Measurements from ENCODE around the gene UBE2E3.
"Not testable (repeated sequence)": the region's sequence is repeated elsewhere in the genome, so short reads cannot be mapped to it uniquely, and the experiment has no call there.

The UBE2E3 gene

DNA sequence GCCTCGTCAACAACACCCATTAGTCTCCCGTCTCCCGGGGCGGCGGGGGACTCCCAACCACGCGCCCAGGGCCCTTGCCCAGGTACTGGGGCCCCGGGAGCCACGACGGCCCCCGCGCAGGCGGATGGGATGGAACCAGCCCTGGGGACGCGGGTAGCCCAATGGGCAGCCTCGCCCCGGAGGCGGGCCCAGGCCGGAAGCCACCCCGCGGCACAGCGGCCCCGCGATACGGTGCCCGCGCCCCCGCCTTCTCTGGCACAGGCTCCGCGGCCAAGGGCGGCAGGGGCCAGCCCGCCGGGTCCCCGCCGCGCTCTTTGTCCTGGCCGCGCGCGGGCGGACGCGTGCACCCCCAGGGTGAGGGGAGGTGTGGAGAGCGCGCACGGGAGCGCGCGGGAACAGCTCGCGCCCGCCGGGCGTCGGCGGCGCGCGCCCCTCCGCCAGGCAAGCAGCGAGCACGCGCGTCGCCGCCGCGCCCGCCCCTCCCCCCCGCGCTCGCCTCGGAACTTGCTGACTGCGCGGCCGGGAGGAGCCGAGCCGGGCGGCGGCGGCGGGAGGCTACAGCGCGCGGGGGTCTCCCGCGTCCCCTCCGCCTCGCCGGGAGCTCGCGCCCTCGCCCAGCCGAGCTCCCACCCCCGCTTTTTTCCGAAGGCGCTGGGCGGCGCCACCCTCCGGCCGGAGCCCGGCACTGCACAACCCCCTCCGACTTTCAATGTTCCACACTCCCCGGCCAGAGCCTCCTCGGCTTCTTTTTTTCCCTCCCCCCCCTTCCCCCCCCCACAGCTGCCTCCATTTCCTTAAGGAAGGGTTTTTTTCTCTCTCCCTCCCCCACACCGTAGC lies at the start of gene UBE2E3:
UBE2E3 (plus strand) TSS at position 500 of the 837 bp plus-strand sequence. CDS start 1,438 bp downstream, outside the sequence.
- DNase-seq: peak; percentile 49

DNA sequence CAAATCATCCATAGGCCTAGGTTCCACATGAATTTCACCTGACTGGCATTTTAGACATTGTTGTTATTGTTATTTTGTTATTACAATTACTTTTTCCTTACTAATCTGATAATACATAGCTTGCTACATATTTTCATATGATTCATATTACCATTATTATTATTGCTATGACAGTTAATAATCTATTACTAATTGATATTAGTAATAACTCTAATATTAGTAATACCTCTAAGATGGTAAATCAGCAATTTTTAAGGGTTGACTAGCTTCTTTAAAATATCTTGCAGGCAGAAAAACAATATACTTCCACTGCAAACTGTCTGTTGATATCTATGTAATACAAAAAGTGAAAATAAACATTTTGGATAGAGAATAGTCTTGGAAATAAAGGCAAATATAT lies 48.6 kb upstream of the UBE2E3 start:
- DNase-seq: no peak

DNA sequence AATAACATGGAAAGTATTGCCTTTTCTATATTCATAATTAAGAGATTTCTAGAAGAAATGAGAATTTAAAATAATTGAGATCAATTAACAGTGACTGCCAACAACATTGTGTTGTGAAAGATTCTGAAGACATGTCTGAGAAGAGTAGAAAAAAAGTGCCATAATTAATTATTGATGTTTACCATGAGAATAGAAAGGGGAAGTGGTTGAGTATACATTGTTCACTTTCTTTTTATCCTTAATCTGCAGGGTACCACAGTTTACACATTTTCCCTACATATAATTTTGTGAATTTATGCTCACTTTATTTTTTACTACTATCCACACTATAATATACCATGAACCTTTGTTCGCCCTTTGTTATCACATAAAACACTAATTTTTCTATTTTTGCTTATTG lies 47.1 kb upstream of the UBE2E3 start:
- no peak for DNase-seq

DNA sequence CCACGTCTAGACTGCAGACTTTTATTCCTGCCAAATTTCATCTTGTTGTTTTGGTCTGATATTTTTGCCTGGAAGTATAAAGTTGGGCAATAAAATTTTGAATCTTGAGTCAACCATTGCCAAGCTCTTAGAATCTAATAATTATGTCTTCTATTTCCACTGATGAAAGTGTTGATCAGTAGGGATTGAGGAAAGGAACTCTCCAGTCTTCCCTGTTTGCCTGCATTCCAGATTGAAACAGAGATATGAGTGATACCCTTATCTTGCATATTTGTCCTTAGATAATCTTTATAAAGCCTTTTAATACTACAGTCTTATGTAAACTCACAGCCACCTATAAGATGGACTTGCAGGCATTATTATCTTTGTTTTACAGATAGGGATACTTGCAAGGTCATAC lies 45.5 kb upstream of the UBE2E3 start:
- DNase-seq: no peak

DNA sequence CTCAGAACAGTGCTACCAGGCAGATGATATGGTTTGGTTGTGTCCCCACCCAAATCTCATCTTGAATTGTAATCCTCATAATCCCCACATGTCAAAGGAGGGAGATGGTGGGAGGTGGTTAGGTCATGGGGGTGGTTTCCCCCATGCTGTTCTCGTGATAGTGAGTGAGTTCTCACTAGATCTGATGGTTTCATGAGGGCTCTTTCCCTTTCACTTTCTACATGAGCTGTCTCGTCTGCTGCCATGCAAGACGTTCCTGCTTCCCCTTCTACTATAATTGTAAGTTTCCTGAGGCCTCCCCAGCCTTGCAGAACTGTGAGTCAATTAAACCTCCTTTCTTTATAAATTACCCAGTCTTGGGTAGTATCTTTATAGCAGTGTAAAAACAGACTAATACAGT lies 42.9 kb upstream of the UBE2E3 start:
- not testable (repeated sequence) for DNase-seq

DNA sequence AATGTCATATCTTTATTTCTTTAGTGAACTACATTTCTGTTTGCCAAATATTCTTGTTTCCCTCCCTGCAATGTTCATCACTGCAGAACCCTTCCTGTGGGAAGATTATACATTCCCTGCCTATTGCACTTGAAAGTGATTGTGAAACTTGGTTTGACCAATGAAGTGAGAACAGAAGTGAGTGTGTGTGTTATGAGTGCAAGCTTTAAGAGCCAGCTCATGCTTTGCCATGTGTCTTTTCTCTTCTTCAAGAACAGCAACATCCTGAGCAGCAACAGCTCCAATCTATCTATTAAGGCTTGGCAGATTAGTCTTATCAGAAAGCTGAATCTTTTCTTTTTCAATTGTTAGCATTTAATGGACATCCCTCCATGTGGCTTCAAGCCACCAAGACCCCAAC lies 42.0 kb upstream of the UBE2E3 start:
- DNase-seq: no peak

DNA sequence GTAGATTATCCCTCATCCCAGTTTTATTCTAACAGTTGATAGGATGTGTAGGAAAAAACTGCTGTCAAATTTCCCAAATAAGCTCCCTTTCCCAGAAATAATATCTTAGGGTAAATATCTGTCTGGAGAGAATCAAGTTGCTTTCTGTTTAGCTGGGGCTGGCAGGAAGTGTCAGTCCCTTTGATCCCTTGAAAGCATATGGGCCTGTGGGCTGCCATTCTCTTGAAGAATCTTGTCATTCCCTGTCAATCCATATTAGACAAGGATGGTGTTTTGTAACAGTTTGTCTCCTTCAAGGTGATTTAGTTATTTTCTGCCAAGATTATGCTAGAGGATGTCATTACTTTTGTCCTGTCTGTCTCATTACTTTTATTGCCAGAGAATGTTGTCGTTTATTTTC lies 37.1 kb upstream of the UBE2E3 start:
- DNase-seq: no peak

DNA sequence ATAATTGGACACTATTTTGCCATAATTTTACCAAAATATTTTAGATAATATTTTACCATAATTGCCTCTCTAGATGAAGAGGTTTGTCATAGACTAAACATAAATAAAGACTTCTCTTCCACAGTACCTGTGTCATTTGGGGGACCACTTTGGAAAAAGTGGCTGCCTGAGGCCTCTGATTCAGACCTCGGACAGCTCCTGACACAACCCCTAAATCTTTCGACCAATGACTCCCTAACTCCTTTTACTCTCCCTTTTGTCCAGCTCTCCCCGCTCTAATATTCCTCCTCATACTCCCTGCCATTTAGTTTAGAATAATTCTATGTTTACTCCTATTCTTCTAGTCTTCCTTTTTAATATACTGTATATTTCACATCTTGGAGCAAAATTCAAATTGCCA lies 36.0 kb upstream of the UBE2E3 start:
- no peak for DNase-seq

DNA sequence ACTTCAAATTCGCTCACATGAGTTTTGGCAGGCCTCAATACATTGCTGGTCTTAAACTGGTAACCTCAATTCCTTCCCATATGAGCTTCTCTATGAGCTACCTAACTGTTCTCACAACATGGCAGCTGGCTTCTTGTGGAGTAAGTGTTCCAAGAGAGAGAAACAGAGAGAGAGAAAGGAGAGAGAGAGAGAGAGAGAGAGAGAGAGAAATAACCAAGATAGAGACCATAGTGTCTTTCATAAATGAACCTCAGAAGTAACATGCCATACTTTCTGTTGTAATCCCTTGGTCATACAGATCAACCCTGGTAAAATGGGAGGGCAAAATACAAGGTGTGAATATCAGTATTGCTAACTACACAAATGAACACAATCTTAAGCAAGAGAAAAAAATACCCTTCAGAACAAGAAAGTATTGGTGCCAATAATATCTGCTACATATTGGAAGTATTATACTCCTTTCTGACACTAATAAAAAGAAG lies 33.2 kb upstream of the UBE2E3 start:
- DNase-seq: no peak

DNA sequence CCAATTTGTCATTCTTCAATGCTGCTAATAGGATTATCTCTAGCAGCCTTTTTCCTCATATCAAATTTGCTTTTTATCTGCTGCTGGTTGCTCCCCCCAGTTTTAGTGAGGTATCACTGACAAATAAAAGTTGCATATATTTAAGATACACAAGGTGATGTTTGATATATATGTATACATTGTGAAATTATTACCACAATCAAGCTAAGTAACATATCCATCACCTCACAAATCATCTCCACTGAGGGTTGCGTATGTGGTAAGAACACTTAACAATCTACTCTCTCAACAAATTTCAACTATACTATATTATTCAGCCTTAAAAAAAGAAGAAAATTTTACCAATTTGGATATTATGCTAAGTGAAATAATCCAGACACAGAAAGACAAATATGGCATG lies 30.5 kb upstream of the UBE2E3 start:
- DNase-seq: no peak

DNA sequence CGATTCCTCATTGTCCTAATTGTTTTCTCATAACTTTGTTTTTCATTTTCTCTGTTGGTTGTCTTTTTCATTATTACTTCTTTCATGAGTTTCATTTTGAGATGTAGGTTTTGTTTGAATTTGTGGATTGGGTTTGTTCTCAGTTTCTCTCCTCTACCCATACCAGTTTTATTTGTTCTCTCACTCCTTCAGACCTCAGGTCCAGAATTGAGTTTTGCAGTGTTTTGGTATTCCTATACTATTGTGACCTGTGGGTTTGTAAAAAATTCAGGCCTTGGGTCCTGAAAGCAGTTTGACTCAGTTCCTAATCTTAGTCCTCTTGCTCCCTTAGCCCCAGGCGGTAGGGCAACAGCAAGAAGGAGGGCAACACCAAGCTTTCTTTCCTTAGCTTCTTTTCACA lies 28.3 kb upstream of the UBE2E3 start:
- DNase-seq: no peak

DNA sequence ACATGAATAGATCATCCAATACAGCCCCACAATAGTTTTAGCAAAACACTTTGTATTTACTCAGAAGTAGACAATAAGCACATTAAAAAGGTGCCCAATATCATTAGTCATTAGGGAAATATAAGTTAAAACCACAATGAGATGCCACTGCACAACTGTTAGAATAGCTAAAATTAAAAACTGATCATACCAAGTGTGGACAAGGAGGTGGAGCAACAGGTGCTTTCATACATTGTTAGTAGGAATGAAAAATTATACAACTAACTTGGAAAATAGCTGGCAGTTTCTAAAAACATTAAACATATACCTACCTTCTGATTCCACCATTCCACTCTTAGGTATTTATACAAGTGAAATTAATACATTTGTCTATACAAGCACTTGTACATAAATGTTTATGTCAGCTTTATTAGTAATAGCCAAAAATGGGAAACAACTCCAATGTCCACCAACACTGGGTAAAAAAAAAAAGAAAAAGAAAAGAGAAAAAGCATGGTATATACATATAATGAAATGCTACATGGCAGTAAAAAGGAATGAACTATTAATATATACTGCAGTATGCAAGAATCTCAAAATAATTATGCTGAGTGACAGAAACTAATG lies 27.6 kb upstream of the UBE2E3 start:
- no peak for DNase-seq

DNA sequence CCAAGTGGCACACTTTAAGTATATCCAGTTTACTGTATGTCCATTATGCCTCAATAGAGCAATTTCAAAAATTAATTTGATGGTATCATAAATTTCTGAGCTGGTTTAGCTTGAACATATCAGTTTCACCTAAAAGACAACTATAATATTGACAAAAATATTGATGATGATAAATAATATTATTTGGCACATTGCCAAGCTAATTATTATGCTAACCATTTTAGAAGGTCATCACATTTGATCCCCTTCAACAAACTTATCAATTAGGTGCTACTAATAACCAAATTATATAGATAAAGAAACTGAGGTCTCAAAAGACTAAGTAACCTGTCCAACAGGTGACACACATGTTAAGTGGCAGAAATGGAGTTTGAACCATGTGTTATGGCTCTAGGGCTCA lies 26.9 kb upstream of the UBE2E3 start:
- DNase-seq: no peak

DNA sequence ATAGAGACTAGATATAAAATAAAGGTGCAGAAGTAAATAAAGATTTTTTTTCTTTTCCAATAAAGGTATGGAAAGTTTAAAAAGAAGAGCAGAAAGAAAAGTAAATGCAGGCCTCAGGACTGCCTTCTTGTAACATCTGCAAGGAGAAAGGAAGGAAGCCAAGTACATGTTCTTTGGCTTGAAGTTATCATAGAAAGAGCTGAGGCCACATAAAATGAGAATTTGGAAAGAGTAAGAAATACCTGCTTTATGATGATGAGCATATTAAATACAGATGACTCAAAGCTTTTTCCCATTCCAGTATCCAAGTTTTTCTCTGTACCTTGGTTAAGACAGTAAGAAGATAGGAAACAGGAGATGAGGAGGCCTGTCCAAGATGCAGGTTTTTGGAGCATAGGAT lies 25.3 kb upstream of the UBE2E3 start:
- no peak for DNase-seq

DNA sequence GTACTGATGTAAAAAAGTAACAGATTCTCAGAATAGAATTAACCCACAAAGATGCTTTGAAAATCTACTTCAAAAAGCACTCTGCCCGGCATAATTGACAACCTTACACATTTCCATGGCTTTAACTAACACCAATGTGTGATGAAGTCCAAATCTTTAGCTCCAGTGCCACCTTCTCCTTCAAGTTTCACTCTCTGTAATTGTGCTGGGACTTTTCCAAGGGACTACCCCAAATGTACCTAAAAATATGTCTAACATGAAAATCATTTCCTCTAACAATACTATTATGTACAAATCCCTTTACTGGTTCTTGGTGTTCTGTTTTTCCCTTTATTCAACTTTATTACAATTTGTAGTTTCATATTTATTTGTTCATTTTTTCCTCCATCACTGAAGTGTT lies 20.6 kb upstream of the UBE2E3 start:
- no peak for DNase-seq

DNA sequence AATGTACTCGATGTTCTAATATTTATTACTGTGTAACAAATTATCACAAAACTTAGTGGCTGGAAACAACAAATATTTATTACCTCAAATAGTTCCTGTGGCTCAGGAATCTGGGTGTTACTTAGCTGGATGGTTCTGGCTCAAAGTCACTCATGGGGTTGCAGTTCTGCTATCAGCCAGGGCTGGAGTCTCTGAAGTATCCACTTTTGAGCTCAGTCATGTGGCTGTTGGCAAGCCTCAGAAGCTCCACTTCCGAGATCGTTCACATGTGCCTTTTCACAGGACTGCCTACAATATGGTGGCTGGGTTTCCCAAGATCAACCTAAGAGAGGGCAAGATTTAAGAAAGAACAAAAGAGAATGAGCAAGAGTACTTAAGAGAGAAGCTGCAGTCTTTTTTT lies 19.4 kb upstream of the UBE2E3 start:
- DNase-seq: no peak

DNA sequence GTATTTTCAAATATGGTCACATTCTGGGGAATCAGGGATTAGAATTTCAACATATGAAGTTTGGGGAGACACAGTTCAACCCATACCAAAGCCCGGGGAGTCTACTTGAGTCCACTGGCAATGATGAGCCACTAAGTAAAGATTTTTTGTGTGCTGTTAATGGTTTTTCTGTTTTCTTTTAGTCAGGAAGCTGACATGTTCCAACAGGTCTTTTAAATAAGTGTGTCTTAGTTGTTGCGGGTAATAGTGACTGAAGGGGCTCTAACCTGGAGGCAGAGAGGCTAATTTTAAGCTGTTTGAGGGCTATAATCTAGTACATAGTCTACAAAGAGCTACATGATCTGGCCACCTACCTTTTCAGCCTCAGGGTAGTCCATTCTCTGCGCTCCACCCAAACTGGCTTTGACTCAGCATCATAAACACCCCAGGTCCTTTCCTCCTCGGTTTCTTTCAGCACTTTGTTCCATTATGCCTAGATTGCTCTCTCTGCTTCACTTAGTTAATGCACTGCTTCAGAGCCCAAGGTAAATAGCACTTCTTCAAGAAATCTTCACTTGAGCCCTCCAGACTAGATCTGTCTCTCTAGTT lies 17.6 kb upstream of the UBE2E3 start:
- no peak for DNase-seq

DNA sequence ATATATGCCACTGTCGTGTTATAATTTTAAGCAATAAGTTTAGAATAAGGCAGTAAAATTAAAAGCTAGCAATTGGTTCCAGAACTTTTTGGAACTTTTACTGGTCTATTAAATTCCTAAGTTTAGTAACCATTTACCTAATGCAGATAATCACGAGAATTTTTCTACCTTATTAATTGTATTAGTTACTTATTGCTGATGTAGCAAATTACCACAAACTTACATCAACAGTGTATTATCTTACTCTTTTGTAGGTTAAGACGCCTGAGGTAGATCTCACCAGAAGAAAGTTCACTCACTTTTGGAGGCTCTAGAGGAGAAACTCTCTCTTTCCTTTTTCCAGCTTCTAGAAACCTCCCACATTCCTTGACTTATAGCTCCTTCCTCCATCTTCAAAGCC lies 14.0 kb upstream of the UBE2E3 start:
- DNase-seq: no peak

DNA sequence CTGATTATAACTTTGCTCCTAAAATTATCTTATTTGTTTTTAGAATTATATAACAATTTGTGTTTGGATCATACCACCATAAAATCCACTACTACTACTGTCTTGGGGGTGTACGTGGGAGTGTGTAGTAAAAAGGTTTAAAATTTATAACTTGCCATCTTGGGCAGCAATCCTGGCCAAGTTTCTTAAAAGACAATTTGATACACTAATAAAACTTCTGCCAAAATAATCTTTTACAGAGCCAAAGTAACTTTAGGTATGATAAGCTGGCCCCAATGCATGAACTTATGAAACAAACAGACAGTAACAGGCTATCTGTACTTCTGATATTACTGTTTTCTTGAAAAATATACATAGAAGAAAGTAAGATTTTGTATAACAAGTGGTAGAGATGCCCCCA lies 11.3 kb upstream of the UBE2E3 start:
- no peak for DNase-seq

DNA sequence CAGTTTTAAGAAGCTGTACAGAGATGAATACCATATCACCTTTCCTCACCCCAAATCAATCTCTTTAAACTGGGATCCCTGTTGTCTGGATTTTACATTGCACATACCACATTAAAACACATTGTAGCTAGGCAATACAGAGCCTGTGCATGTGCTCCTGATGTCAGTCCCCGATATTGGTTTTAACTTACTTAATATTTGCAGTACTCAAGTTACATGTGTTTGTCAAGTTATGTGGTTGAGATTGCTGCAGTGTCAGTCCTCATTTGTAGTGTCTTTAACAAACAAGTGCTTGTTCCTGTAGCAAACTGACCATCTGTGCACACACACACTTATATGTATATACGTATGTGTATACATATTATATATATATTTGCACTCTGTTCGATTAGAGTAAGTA lies 10.4 kb upstream of the UBE2E3 start:
- DNase-seq: peak; percentile 54

DNA sequence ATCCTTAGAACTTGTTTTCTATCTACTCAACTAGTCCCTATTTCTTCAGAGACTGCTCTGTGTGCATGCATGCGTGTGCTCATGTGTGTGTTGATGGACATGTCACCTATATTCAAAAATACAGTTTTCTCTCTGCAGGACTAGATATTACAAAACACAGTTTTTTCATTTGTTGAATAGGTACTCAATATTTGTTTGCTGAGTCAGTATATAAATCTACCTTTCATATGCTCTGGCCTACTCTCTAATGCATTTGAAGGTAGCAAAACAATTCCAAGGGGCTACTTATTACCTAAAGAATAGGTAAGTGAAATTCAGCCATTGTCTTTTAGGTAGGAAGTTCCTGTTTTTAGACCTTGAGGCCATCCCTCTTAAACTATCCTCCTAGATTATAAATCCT lies 8.6 kb upstream of the UBE2E3 start:
- DNase-seq: no peak

DNA sequence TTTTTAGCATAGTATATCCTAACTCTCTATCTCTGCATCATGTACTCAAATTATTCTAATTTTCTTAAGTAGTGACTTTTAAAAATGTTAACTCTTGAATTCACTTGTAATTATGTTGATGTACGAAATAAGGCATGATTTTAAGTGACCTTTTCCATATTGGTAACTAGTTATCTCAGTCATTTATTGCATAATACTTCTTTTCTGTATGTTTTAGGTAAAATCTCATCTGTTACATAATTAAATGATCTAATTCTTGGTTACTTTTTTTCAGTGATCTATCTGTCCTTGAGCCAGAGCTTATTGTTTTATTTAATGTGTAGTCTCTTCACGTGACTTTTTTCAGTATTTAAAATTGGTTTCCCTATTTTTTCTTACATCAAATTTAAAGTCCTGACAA lies 4.8 kb upstream of the UBE2E3 start:
- DNase-seq: no peak

DNA sequence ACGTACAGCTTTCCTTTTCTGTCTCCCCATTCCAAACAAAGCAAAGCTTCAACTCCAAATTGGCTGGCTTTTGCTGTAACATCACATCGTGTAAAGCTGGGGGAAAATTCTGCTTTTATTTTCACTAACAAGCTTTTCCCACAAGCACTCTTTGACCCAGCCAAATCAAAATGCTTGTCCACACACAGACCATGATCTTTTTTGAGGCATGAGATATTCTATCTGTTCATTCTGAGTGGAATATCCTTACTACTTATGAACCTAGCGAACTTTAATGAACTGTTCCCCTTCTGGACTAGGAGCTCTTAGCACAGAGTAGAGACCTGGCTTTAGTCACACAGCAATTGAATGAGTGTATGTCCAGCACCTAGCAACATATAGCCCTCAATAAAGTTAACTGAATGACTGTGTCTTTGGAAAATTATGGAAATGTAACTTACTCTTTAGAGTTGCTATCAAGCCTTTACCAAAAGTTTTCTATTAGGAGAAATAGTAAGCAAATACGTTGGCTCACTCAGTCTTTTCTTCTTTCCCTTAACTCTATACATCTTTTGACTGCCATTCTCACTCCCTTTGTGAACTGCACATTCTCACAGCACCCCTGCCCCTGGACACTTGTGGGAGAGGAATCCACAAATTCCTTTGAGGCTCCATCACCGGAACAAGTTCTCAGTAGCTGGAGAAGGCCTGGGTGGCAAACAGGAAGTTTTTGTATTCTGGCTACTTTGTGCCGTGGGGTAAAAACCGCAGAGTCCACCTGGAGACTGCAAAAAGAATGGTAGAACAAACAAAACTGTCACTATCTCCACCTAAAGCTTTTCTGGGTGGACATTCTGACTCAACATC lies 1.3 kb upstream of the UBE2E3 start:
- no peak for DNase-seq
